Fibroblast of peridontal ligament (primary cell): Measurements from ENCODE around the gene LENG9.
"Not testable (repeated sequence)": the region's sequence is repeated elsewhere in the genome, so short reads cannot be mapped to it uniquely, and the experiment has no call there.

Source experiments
- DNase-seq: peaks from one replicate; pipeline ENCODE4 v3.0.0-alpha.2; 2010; ENCODE audit errors: extremely low read depth

Gene LENG9

GRCh38 chr19:54459282-54460229 lies 4.0 kb downstream of the LENG9 start:
- DNase-seq, result no peak

GRCh38 chr19:54458648-54459281 lies 4.8 kb downstream of the LENG9 start:
- DNase-seq, result no peak

- DNase-seq, result no peak
These were observed 5.6 kb downstream of the LENG9 start for GRCh38 chr19:54457773-54458647.

- DNase-seq, result no peak
These were observed 6.9 kb downstream of the LENG9 start for GRCh38 chr19:54456423-54457373.

GRCh38 chr19:54455786-54456422 lies 7.7 kb downstream of the LENG9 start:
- no peak for DNase-seq

- no peak for DNase-seq
These were observed 8.6 kb downstream of the LENG9 start for GRCh38 chr19:54454781-54455675.

GRCh38 chr19:54453921-54454780 lies 9.4 kb downstream of the LENG9 start:
- DNase-seq, result no peak

- no peak for DNase-seq
These were observed 11.0 kb downstream of the LENG9 start for GRCh38 chr19:54452626-54453025.

- DNase-seq, result no peak
These were observed 11.6 kb downstream of the LENG9 start for GRCh38 chr19:54451997-54452396.

GRCh38 chr19:54451331-54451871 lies 12.2 kb downstream of the LENG9 start:
- peak; percentile 40 for DNase-seq

- DNase-seq, result peak; percentile 29
These were observed 13.9 kb downstream of the LENG9 start for GRCh38 chr19:54449701-54450069.

GRCh38 chr19:54448774-54449700 lies 14.5 kb downstream of the LENG9 start, which contains the start of gene LENG8:
LENG8 (plus strand) TSS chr19:54449199; CDS start chr19:54451345, 2,146 bp downstream.
- peak; percentile 98 for DNase-seq

GRCh38 chr19:54448040-54448773 lies 15.4 kb downstream of the LENG9 start:
- peak; percentile 62 for DNase-seq

GRCh38 chr19:54446349-54446748 lies 17.2 kb downstream of the LENG9 start:
- DNase-seq, result not testable (repeated sequence)

- DNase-seq, result no peak
These were observed 18.8 kb downstream of the LENG9 start for GRCh38 chr19:54444737-54445136.

- DNase-seq, result no peak
These were observed 22.9 kb downstream of the LENG9 start for GRCh38 chr19:54440641-54441040.
